Thyroid gland (tissue), 4 donors: ENCODE measurements around the gene CASP2. TPM values are rescaled to one million over a fixed set of nuclear protein-coding genes. Genes with fewer than 3 reads are reported as not detected.
A peak's percentile ranks its signal among the peaks of the same experiment; 100 is the strongest.

Experiments used
- DNase-seq, 2 donors: peaks; one replicate each; pipeline ENCODE4 v3.0.0-alpha.2; 2019
- H3K27ac ChIP-seq, 3 donors: fragments of 200-600 bp; sonication (generic); 1 replicate in 2 of 3; 2 replicates in 1 of 3; pipeline ENCODE4 v1.5.1; 2016 to 2019; ENCODE audit warnings: mild to moderate bottlenecking in 1 of 3, moderate library complexity in 1 of 3
- H3K27me3 ChIP-seq: fragments of 200-600 bp; sonication (generic); one replicate; pipeline ENCODE4 v1.5.1; 2019
- H3K36me3 ChIP-seq, 2 donors: fragments of 200-600 bp; sonication (generic); one replicate each; pipeline ENCODE4 v1.5.1; 2016 to 2019
- H3K4me1 ChIP-seq, 2 donors: fragments of 200-600 bp; sonication (generic); one replicate each; pipeline ENCODE4 v1.5.1; 2017 to 2019
- H3K4me3 ChIP-seq, 3 donors: fragments of 200-600 bp; sonication (generic); replicated peaks in 1 of 3; 1 replicate in 2 of 3; 2 replicates in 1 of 3; pipeline ENCODE4 v1.5.1; 2016; ENCODE audit warnings: mild to moderate bottlenecking in 1 of 3
- H3K9me3 ChIP-seq: fragments of 200-600 bp; sonication (generic); one replicate; pipeline ENCODE4 v1.5.1; 2017
- POLR2A ChIP-seq, 2 donors: fragments of 450-650 bp; IDR thresholded peaks; one replicate each; pipeline ENCODE4 v1.6.1; 2017; ENCODE audit warnings: antibody characterized with exemption in 2 of 2, mild to moderate bottlenecking in 2 of 2, moderate library complexity in 1 of 2
- WGBS, 2 donors: methylation state at CpG; one replicate each; pipeline ENCODE4 v1.1.5; 2017; 5-methylcytosine and 5-hydroxymethylcytosine counted together
- intact Hi-C: fragments of 100-400 bp; cut with DNase I; formaldehyde crosslinking; loops from one replicate; pipeline ENCODE4 v1.15.1; 2023
- total RNA-seq, 4 donors: library from RNA; depleted of rRNA; stranded (reverse); fragments of >200 nt; gene quantifications; one replicate each; pipeline ENCODE4 v1.2.3, GENCODE V29; 2016
- TF ChIP-seq, protein P1 (sequence below), 6 experiments: fragments of 200-600 bp in 3 of 6; fragments of 450-650 bp in 3 of 6; sonication (generic) in 3 of 6; IDR thresholded peaks; one replicate each; pipeline ENCODE4 v1.5.1; 2016 to 2019; ENCODE audit warnings: antibody characterized with exemption in 6 of 6, mild to moderate bottlenecking in 2 of 6, inconsistent platforms in 1 of 6, moderate library complexity in 1 of 6

Gene CASP2
- total RNA-seq, 4 donors from 2014 or later = 13.0 to 21.7 (median 17.5) TPM

GRCh38 chr7:143318661-143319060 is 30.5 kb downstream of the CASP2 start:
- no peak overlapping the region for H3K27ac ChIP-seq
- 35 to 42% methylated on average over 3 to 5 of the region's 5 CpGs for WGBS, 2 donors
- peak; percentile 10 to 24 for DNase-seq

GRCh38 chr7:143320620-143321019 is 32.5 kb downstream of the CASP2 start:
- Histone ChIP-seq H3K27me3 (no peaks in the 10 kb centered on the region), H3K9me3 (no peaks in the 10 kb centered on the region), H3K27ac (no peak overlapping the region), H3K4me3 (no peak overlapping the region), H3K4me1 (peaks cover 15 to 24% of the 10 kb centered on the region in 2 donors), H3K36me3 (no peaks in the 10 kb centered on the region)
- 71 to 77% methylated on average over 8 to 9 of the region's 9 CpGs for WGBS, 2 donors
- no peak for TF ChIP-seq POLR2A (IDR thresholded peaks at IDR 0.05)
- TF ChIP-seq, protein P1, sequence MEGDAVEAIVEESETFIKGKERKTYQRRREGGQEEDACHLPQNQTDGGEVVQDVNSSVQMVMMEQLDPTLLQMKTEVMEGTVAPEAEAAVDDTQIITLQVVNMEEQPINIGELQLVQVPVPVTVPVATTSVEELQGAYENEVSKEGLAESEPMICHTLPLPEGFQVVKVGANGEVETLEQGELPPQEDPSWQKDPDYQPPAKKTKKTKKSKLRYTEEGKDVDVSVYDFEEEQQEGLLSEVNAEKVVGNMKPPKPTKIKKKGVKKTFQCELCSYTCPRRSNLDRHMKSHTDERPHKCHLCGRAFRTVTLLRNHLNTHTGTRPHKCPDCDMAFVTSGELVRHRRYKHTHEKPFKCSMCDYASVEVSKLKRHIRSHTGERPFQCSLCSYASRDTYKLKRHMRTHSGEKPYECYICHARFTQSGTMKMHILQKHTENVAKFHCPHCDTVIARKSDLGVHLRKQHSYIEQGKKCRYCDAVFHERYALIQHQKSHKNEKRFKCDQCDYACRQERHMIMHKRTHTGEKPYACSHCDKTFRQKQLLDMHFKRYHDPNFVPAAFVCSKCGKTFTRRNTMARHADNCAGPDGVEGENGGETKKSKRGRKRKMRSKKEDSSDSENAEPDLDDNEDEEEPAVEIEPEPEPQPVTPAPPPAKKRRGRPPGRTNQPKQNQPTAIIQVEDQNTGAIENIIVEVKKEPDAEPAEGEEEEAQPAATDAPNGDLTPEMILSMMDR (IDR thresholded peaks at IDR 0.05) = no peak
- DNase-seq = peak in 1 of 2 donors; percentile 20
- intact Hi-C loops = loop anchor here (5.0 kb wide), 1 partner anchor 42 kb away; the partner anchor contains the start of gene FAM131B

More at GRCh38 chr7:143318661-143319060, 30.5 kb downstream of the CASP2 start:
- no peak for TF ChIP-seq POLR2A (IDR thresholded peaks at IDR 0.05)
- Histone ChIP-seq H3K36me3 (no peaks in the 10 kb centered on the region), H3K27me3 (no peaks in the 10 kb centered on the region), H3K4me3 (no peak overlapping the region), H3K9me3 (no peaks in the 10 kb centered on the region), H3K4me1 (peaks cover 15 to 22% of the 10 kb centered on the region in 2 donors)
- intact Hi-C loops = no loop called here

- Histone ChIP-seq H3K36me3 (no peaks in the 10 kb centered on the region), H3K27me3 (no peaks in the 10 kb centered on the region), H3K9me3 (no peaks in the 10 kb centered on the region), H3K4me1 (peaks cover 13 to 20% of the 10 kb centered on the region in 2 donors), H3K4me3 (no peak overlapping the region), H3K27ac (no peak overlapping the region)
- no peak for TF ChIP-seq POLR2A (IDR thresholded peaks at IDR 0.05)
- TF ChIP-seq, protein P1 (IDR thresholded peaks at IDR 0.05) = no peak
- intact Hi-C loops = loop anchor here (5.0 kb wide), 1 partner anchor 41 kb away; the partner anchor contains the start of gene FAM131B
- WGBS, 2 donors = 92 to 99% methylated on average over 10 of the region's 10 CpGs
- no peak for DNase-seq
Observed at GRCh38 chr7:143321242-143321641, 33.1 kb downstream of the CASP2 start.

DNA sequence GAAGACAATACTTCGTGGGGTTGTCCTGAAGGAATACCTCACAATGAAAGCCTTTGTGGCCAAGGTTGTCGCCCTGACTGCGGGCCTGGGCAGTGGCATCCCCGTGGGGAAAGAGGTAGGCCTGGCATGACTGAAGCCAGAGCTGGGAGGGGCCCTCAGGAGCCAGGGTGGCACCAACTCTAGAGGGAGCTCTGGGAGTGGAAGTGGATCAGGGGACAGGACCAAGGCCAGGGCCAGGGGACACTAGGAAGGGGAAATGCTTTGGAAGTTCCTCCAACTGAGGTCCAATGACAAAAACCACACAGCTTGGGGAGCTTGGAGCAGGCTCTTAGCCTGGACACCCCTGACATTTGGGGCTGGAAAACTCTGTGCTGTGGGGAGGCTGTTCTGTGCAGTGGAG is 33.6 kb downstream of the CASP2 start:
- Histone ChIP-seq H3K9me3 (no peaks in the 10 kb centered on the region), H3K4me3 (no peak overlapping the region), H3K4me1 (peaks cover 8 to 15% of the 10 kb centered on the region in 2 donors), H3K36me3 (no peaks in the 10 kb centered on the region), H3K27ac (no peak overlapping the region), H3K27me3 (no peaks in the 10 kb centered on the region)
- 91 to 94% methylated on average over 4 of the region's 4 CpGs for WGBS, 2 donors
- no peak for DNase-seq
- intact Hi-C loops = loop anchor here (5.0 kb wide), 1 partner anchor 41 kb away; the partner anchor contains the start of gene FAM131B
- TF ChIP-seq POLR2A (IDR thresholded peaks at IDR 0.05) = no peak

GRCh38 chr7:143322760-143323633 is 34.8 kb downstream of the CASP2 start:
- no peaks in the 10 kb centered on the region for H3K27me3 ChIP-seq
- 77 to 78% methylated on average over 23 of the region's 23 CpGs for WGBS, 2 donors
- peaks cover 0 to 13% of the 10 kb centered on the region in 2 donors for H3K4me1 ChIP-seq
- no peaks in the 10 kb centered on the region for H3K36me3 ChIP-seq
- DNase-seq = no peak
- no peaks in the 10 kb centered on the region for H3K9me3 ChIP-seq
- no peak overlapping the region for H3K4me3 ChIP-seq
- intact Hi-C loops = loop anchor here (5.0 kb wide), 1 partner anchor 39 kb away; the partner anchor contains the start of gene FAM131B
- TF ChIP-seq POLR2A (IDR thresholded peaks at IDR 0.05) = no peak
- H3K27ac ChIP-seq = no peak overlapping the region

GRCh38 chr7:143323653-143324052 is 35.5 kb downstream of the CASP2 start:
- TF ChIP-seq, protein P1 (IDR thresholded peaks at IDR 0.05) = no peak
- TF ChIP-seq POLR2A (IDR thresholded peaks at IDR 0.05) = no peak
- DNase-seq = no peak
- intact Hi-C loops = loop anchor here (5.0 kb wide), 1 partner anchor 39 kb away; the partner anchor contains the start of gene FAM131B
- Histone ChIP-seq H3K9me3 (no peaks in the 10 kb centered on the region), H3K4me3 (no peak overlapping the region), H3K27me3 (no peaks in the 10 kb centered on the region), H3K36me3 (no peaks in the 10 kb centered on the region), H3K4me1 (peaks cover 0 to 7% of the 10 kb centered on the region in 2 donors), H3K27ac (no peak overlapping the region)
- 71 to 77% methylated on average over 12 of the region's 12 CpGs for WGBS, 2 donors
